ENCODE results near the gene PSMB3. TPM values are rescaled to one million over a fixed set of nuclear protein-coding genes. Genes with fewer than 3 reads are reported as not detected.

Gene PSMB3
- total and polyA plus RNA-seq, 9 of the 15 experiments (the other 6 are each of a cell fraction or from before 2014, with no cell fraction given) = 460 to 2,775 (median 574) TPM

DNA sequence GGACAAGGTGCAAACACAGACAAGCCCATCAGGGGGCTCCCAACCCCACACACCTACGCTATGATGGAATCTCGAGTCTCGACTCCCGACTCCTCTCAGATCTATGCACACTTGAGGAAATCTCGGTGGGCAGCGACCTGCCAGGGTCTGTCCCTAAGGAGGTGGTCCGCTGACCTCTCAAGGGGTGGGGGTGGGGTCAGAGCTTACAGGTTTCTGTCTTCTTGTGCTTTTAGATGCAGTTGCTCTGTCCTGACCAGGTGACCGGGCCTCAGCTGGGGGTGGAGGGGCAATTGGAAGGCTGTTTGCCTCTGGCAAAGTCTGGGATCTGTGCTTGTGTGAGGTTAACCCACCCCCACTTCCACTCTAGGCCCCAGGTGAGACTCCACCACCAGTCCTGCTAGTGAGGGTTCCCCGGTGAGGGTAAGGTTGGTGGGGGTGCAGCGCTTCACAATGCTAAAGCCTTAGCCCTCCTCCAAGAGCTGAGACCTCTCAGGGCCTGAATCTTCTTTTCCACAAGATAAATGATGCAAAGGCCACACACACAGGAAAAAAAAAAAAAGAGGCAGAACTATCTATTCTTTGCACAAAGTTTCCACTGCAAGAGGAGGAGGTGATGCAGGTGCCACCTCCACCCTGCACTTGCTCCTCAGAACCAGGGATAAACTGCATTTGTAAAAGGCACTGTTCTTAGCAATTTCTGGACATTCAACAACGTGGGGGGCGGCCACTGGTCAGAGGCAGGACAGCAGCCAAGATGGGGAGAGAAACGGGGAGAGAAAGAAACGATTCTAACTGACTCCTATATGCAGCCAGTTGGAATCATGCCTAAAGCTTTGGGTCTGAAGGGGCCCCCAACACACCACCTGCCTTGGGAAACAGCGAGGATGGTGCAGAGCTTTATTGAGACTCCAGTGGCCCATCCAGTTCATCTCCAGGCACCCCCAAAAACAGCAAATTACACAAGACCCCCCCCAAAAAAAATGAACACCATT is 18.3 kb upstream of the PSMB3 start (continued):
- TF ChIP-seq THRB (CRISPR knock-in tag; conservative IDR thresholded peaks at IDR 0.05) (no peak), PRPF4 (IDR thresholded peaks at IDR 0.05; ENCODE audit: insufficient read depth, low read depth, low read length, poor library complexity, severe bottlenecking) (no peak), SIN3A (IDR thresholded peaks at IDR 0.05; ENCODE audit: borderline replicate concordance in 2 of 2, control insufficient read depth in 1 of 2, low read depth in 2 of 2, low read length in 2 of 2) (no peak), EGR1 (conservative IDR thresholded peaks at IDR 0.05) (0 out of 2 replicates have a peak, but pooled peaks have one; percentile 25), JUN (IDR thresholded peaks at IDR 0.05; ENCODE audit: borderline replicate concordance, low read depth, low read length) (no peak), JUN (CRISPR knock-in tag; IDR thresholded peaks at IDR 0.05; ENCODE audit: borderline replicate concordance) (no peak), NCOA4 (IDR thresholded peaks at IDR 0.05; ENCODE audit: partially characterized antibody) (no peak), SAFB2 (IDR thresholded peaks at IDR 0.05; ENCODE audit: borderline replicate concordance, low read depth, low read length, severe bottlenecking) (no peak), RBM25 (IDR thresholded peaks at IDR 0.05; ENCODE audit: low read depth, low read length, severe bottlenecking) (no peak), ATF4 (CRISPR knock-in tag; IDR thresholded peaks at IDR 0.05) (no peak), PCBP1 (IDR thresholded peaks at IDR 0.05; ENCODE audit: low read depth, low read length, poor library complexity, severe bottlenecking) (no peak), SMC3 (conservative IDR thresholded peaks at IDR 0.05; ENCODE audit: insufficient read depth, low read depth, low read length) (0 out of 2 replicates have a peak, but pooled peaks have one; percentile 26), KLF10 (CRISPR knock-in tag; IDR thresholded peaks at IDR 0.05) (no peak), ZNF696 (CRISPR knock-in tag; conservative IDR thresholded peaks at IDR 0.05) (no peak), DEAF1 (CRISPR knock-in tag; IDR thresholded peaks at IDR 0.05) (no peak), MCM2 (IDR thresholded peaks at IDR 0.05; ENCODE audit: low read depth) (no peak)
- TF ChIP-seq, protein P1, sequence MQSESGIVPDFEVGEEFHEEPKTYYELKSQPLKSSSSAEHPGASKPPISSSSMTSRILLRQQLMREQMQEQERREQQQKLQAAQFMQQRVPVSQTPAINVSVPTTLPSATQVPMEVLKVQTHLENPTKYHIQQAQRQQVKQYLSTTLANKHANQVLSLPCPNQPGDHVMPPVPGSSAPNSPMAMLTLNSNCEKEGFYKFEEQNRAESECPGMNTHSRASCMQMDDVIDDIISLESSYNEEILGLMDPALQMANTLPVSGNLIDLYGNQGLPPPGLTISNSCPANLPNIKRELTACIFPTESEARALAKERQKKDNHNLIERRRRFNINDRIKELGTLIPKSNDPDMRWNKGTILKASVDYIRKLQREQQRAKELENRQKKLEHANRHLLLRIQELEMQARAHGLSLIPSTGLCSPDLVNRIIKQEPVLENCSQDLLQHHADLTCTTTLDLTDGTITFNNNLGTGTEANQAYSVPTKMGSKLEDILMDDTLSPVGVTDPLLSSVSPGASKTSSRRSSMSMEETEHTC (IDR thresholded peaks at IDR 0.05) = no peak

Measured in K562 (cell line).